ENCODE measurements around the gene CD2BP2.
"Not testable (repeated sequence)": the region's sequence is repeated elsewhere in the genome, so short reads cannot be mapped to it uniquely, and the experiment has no call there.

The CD2BP2 gene

GRCh38 chr16:30355144-30355953 is at the start of gene CD2BP2:
Gene CD2BP2, minus strand, starts transcription at chr16:30355308. Its CDS starts 627 bp downstream, at chr16:30354681.
- peak; percentile 88 to 89 for DNase-seq

GRCh38 chr16:30401768-30402425 is 46.8 kb upstream of the CD2BP2 start:
- no peak for DNase-seq

- DNase-seq = no peak
Measured at GRCh38 chr16:30399435-30400186, 44.5 kb upstream of the CD2BP2 start.

- no peak for DNase-seq
Measured at GRCh38 chr16:30398661-30399434, 43.7 kb upstream of the CD2BP2 start.

- DNase-seq = no peak
Measured at GRCh38 chr16:30397776-30398660, 42.9 kb upstream of the CD2BP2 start.

GRCh38 chr16:30397056-30397455 is 41.9 kb upstream of the CD2BP2 start:
- no peak for DNase-seq

- DNase-seq = not testable (repeated sequence)
Measured at GRCh38 chr16:30396627-30397026, 41.5 kb upstream of the CD2BP2 start.

- DNase-seq = no peak
Measured at GRCh38 chr16:30395992-30396585, 41.0 kb upstream of the CD2BP2 start.

- peak; percentile 42 to 49 for DNase-seq
Measured at GRCh38 chr16:30395155-30395991, 40.3 kb upstream of the CD2BP2 start, which contains the start of gene ZNF48. Gene ZNF48, plus strand, starts transcription at chr16:30395420. Its CDS starts 375 bp downstream, at chr16:30395795.

- DNase-seq = no peak
Measured at GRCh38 chr16:30394592-30395154, 39.6 kb upstream of the CD2BP2 start.

- DNase-seq = no peak
Measured at GRCh38 chr16:30383521-30383920, 28.4 kb upstream of the CD2BP2 start.

GRCh38 chr16:30382111-30382881 is 27.2 kb upstream of the CD2BP2 start, which contains the start of gene SEPTIN1:
Gene SEPTIN1, minus strand, starts transcription at chr16:30382561. Its CDS starts 19 bp downstream, at chr16:30382542.
- DNase-seq = peak; percentile 71 to 73

- peak in 1 of 2 donors; percentile 39 for DNase-seq
Measured at GRCh38 chr16:30381291-30382041, 26.4 kb upstream of the CD2BP2 start.

- DNase-seq = no peak
Measured at GRCh38 chr16:30380803-30381208, 25.7 kb upstream of the CD2BP2 start.

- no peak for DNase-seq
Measured at GRCh38 chr16:30380072-30380802, 25.1 kb upstream of the CD2BP2 start.

- no peak for DNase-seq
Measured at GRCh38 chr16:30379158-30379783, 24.2 kb upstream of the CD2BP2 start.

All from activated CD4-positive, alpha-beta T cell treated with anti-CD3 and anti-CD28 coated beads for 4 hours (primary cell).